BJ (cell line): Measurements from ENCODE around the gene FBXL7. TPM values are rescaled to one million over a fixed set of nuclear protein-coding genes. Genes with fewer than 3 reads are reported as not detected.

ENCODE experiments used
- CTCF ChIA-PET: fragments of 350-600 bp; formaldehyde crosslinking; extraction: SDS; loops from one replicate; lab custom pipeline; 2021; ENCODE audit warnings: antibody characterized with exemption, inconsistent platforms; lab: Yijun Ruan, JAX
- POLR2A ChIA-PET: fragments of 300-600 bp; sonication (Branson Sonifier 250); formaldehyde crosslinking; extraction: SDS; loops from one replicate; lab custom pipeline; 2021; ENCODE audit warnings: antibody characterized with exemption; lab: Charles Lee
- DNase-seq: peaks from one replicate; pipeline ENCODE4 v3.0.0-alpha.2; 2011; ENCODE audit warnings: low read depth
- H3K27me3 ChIP-seq: 2 replicates; pipeline ENCODE4 v1.6.0; 2011; ENCODE audit warnings: low read length; ENCODE audit not compliant: control insufficient read depth, insufficient read depth
- H3K36me3 ChIP-seq: 2 replicates; pipeline ENCODE4 v1.5.1; 2011; ENCODE audit warnings: low read length; ENCODE audit not compliant: control insufficient read depth, insufficient read depth
- H3K4me3 ChIP-seq: 2 replicates; pipeline ENCODE4 v1.5.1; 2011; ENCODE audit warnings: low read depth, mild to moderate bottlenecking, control low read depth, low read length
- polyA plus RNA-seq: library from polyadenylated mRNA; depleted of rRNA; stranded (reverse); fragments of >200 nt; gene quantifications from 2 replicates; pipeline ENCODE4 v1.2.3, GENCODE V29; 2011
- TF ChIP-seq, protein P1 (sequence below): IDR thresholded peaks from 2 replicates; pipeline ENCODE4 v1.5.1; 2011; ENCODE audit warnings: low read depth, mild to moderate bottlenecking, control low read depth, inconsistent platforms, low read length, moderate library complexity; ENCODE audit not compliant: insufficient read depth

Gene FBXL7
- polyA plus RNA-seq, 1 experiment = 23.2 TPM

DNA sequence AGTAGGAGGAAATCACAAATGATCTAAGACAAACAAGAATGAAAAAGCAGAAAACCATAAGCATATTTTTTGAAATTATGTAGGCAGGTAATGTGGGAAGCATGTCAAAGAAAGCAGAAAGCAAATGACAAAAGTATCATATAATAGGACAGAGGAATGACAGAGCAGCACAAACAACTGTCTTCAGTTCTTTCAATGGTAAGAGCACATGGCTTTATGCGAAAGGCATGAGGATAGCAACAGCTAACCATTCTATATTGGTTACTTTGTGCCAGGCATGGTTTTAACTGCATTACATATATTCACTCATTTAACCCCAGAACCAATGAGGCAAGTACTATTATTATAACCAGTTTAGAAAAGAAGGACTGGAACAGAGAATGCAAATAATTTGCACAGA, 137.4 kb downstream of the FBXL7 start:
- CTCF ChIA-PET = no interaction called here
- POLR2A ChIA-PET = no interaction called here
- DNase-seq = no peak
- Histone ChIP-seq H3K27me3 (no peaks in the 10 kb centered on the region), H3K36me3 (peaks cover 1% of the 10 kb centered on the region; the same call in 1 of the 2 replicates), H3K4me3 (no peak overlapping the region)
- TF ChIP-seq, protein P1, sequence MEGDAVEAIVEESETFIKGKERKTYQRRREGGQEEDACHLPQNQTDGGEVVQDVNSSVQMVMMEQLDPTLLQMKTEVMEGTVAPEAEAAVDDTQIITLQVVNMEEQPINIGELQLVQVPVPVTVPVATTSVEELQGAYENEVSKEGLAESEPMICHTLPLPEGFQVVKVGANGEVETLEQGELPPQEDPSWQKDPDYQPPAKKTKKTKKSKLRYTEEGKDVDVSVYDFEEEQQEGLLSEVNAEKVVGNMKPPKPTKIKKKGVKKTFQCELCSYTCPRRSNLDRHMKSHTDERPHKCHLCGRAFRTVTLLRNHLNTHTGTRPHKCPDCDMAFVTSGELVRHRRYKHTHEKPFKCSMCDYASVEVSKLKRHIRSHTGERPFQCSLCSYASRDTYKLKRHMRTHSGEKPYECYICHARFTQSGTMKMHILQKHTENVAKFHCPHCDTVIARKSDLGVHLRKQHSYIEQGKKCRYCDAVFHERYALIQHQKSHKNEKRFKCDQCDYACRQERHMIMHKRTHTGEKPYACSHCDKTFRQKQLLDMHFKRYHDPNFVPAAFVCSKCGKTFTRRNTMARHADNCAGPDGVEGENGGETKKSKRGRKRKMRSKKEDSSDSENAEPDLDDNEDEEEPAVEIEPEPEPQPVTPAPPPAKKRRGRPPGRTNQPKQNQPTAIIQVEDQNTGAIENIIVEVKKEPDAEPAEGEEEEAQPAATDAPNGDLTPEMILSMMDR = no peak

DNA sequence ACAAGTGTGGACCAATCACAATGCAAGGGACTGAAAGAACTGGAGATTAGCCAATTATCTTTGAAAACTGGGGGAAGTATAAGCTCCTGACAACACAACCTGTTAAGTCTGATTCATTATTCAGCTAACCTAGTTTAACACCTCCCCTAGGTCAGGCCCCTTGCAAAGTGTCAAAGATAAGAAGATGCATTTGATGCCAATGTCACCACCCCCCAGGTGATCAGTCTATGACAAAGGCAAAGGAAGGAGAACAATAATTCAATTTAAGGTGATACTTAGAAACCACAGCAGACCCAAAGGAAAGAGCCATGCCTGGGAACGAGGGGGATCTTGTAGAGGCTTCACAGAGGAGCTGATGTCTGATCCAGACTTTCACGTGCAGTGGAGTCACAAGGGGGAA, 137.9 kb downstream of the FBXL7 start:
- CTCF ChIA-PET = interaction anchor here (1.4 kb wide), 1 partner anchor 11 kb away, joined by 3 read pairs; no protein-coding TSS in a partner anchor
- no peaks in the 10 kb centered on the region for H3K27me3 ChIP-seq
- POLR2A ChIA-PET = no interaction called here
- TF ChIP-seq, protein P1 = no peak
- H3K36me3 ChIP-seq = peaks cover 1% of the 10 kb centered on the region; the same call in 1 of the 2 replicates
- H3K4me3 ChIP-seq = no peak overlapping the region
- no peak for DNase-seq

DNA sequence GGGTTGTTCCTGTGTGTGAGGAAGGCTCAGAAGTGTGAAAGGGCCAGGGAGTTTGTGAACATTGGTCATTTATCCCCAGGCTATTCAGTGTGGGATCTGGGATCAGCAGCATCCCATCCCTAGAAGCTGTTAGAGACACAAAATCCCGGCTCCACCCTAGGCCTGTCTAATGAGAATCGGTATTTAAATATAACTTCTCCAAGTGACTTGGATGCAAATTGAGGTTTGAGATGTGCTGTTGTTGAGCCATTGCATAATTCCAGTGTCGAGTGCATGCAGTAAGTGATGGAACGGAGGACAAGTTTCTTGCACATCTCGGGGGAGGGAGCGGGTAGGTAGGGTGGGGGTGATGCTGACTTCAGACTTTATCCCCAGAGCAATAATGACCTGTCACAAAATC, 138.3 kb downstream of the FBXL7 start:
- CTCF ChIA-PET = interaction anchor here (1.4 kb wide), 1 partner anchor 11 kb away, joined by 3 read pairs; no protein-coding TSS in a partner anchor
- POLR2A ChIA-PET = no interaction called here
- H3K36me3 ChIP-seq = peaks cover 1% of the 10 kb centered on the region; the same call in 1 of the 2 replicates
- H3K27me3 ChIP-seq = no peaks in the 10 kb centered on the region
- TF ChIP-seq, protein P1 = no peak
- H3K4me3 ChIP-seq = no peak overlapping the region
- no peak for DNase-seq

DNA sequence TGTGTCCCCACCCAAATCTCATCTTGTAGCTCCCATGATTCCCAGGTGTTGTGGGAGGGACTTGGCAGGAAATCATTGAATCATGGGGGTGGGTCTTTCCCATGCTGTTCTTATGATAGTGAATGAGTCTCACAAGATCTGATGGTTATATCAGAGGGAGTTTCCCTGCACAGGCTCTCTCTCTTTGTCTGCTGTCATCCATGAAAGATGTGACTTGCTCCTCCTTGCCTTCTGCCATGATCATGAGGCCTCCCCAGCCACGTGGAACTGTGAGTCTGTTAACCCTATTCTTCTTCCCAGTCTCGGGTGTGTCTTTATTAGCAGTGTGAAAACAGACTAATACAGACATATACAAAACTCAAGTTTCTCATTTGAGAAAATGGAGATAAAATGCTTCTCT, 139.3 kb downstream of the FBXL7 start:
- no peaks in the 10 kb centered on the region for H3K27me3 ChIP-seq
- ChIA-PET CTCF (no interaction called here), POLR2A (no interaction called here)
- TF ChIP-seq, protein P1 = no peak
- no peak for DNase-seq
- peaks cover 1% of the 10 kb centered on the region; the same call in 1 of the 2 replicates for H3K36me3 ChIP-seq
- no peak overlapping the region for H3K4me3 ChIP-seq

DNA sequence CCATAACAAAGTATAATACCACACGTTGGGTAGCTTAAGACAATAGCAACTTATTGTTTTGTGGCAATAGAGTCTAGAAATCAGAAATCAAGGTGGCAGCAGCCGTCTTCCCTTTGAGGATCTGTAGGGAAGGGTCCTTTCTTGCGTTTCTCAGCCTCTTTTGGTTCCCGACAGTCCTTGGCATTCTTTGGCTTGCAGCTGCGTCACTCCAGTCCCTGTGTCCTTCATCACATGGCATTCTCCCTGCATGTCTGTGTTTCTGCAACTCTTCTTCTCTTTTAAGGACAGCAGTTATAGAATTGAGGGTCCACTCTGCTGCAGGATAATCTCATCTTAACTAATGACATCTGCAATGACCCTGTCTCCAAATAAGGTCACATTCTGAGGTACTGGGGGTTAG, 140.1 kb downstream of the FBXL7 start:
- Histone ChIP-seq H3K36me3 (peaks cover 1% of the 10 kb centered on the region; the same call in 1 of the 2 replicates), H3K27me3 (no peaks in the 10 kb centered on the region), H3K4me3 (no peak overlapping the region)
- DNase-seq = no peak
- ChIA-PET POLR2A (no interaction called here), CTCF (no interaction called here)
- TF ChIP-seq, protein P1 = no peak
